KOPT-K1 (cell line): ENCODE results near the gene DCDC1.

Source experiments
- H3K27ac ChIP-seq: fragments of 200-600 bp; sonication (generic); 2 replicates; pipeline ENCODE4 v1.5.1; 2016; ENCODE audit warnings: antibody characterized with exemption, mild to moderate bottlenecking, low read depth, low read length; ENCODE audit not compliant: poor library complexity, severe bottlenecking
- H3K36me3 ChIP-seq: fragments of 200-600 bp; sonication (generic); 2 replicates; pipeline ENCODE4 v1.5.1; 2017; ENCODE audit warnings: antibody characterized with exemption, mild to moderate bottlenecking, low read length, moderate library complexity; ENCODE audit not compliant: insufficient read depth
- H3K9me3 ChIP-seq: fragments of 200-600 bp; sonication (generic); 2 replicates; pipeline ENCODE4 v1.5.1; 2017; ENCODE audit warnings: antibody characterized with exemption, low read length, mild to moderate bottlenecking; ENCODE audit not compliant: insufficient read depth, poor library complexity, severe bottlenecking

DCDC1 gene

GRCh38 chr11:31369348-31370329 is at the start of gene DCDC1, which contains the start of gene DNAJC24:
Gene DCDC1 (minus strand): TSS chr11:31369739. CDS start chr11:31328280, 41,459 bp downstream.
Gene DNAJC24 (plus strand): TSS chr11:31369860. CDS start chr11:31370749, 889 bp downstream.
- no peaks in the 10 kb centered on the region for H3K9me3 ChIP-seq
- H3K36me3 ChIP-seq, result peaks cover 4% of the 10 kb centered on the region; the same call in 1 of the 2 replicates
- H3K27ac ChIP-seq, result peak within 1 kb of the TSS; percentile 54

- Histone ChIP-seq H3K27ac (no peak overlapping the region), H3K36me3 (0 out of 2 replicates have a peak, but pooled peaks cover 5% of the 10 kb centered on the region), H3K9me3 (no peaks in the 10 kb centered on the region)
These were observed 49.6 kb upstream of the DCDC1 start for GRCh38 chr11:31419138-31419537.

DNA sequence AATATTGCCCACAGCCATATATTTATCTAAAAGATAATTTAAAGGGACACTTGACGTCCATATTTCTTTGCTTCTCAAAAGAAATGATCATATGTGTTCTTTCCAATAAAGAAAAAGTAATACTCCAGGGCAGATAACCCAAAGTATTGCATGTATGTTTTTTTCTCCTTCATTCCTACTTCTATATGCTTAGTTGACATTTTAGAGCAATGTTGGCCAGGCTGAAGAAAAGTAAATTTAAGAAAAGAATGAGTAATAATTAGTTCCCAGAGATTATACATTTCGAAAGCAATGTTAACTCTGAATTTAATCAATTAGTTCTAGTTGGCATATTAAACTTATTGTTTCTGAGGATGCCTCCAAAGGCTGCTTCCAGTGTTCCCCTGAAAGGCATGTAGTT is 48.3 kb upstream of the DCDC1 start:
- Histone ChIP-seq H3K9me3 (no peaks in the 10 kb centered on the region), H3K27ac (no peak overlapping the region), H3K36me3 (0 out of 2 replicates have a peak, but pooled peaks cover 5% of the 10 kb centered on the region)

DNA sequence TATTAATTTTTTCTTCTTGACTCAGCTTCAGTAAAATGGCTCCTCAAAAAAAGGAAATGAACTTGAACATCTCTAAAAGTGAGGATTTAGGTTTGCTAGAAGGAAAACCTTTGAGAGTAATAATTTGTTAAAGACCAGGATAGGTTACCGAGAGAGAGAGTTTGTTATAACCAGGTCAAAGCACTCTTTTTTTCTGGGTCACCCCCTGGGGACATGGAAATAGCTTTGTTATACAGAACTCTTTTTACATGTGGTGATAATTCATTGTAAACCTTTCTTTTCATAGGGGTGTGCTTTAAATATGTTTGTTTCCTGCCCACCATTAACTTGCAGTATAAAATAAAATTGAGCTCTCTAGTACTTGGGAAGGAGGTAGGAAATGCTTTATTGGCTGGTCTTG is 47.8 kb upstream of the DCDC1 start:
- Histone ChIP-seq H3K27ac (no peak overlapping the region), H3K9me3 (no peaks in the 10 kb centered on the region), H3K36me3 (0 out of 2 replicates have a peak, but pooled peaks cover 5% of the 10 kb centered on the region)

GRCh38 chr11:31415435-31415834 is 45.9 kb upstream of the DCDC1 start:
- Histone ChIP-seq H3K36me3 (0 out of 2 replicates have a peak, but pooled peaks cover 5% of the 10 kb centered on the region), H3K9me3 (no peaks in the 10 kb centered on the region), H3K27ac (no peak overlapping the region)

DNA sequence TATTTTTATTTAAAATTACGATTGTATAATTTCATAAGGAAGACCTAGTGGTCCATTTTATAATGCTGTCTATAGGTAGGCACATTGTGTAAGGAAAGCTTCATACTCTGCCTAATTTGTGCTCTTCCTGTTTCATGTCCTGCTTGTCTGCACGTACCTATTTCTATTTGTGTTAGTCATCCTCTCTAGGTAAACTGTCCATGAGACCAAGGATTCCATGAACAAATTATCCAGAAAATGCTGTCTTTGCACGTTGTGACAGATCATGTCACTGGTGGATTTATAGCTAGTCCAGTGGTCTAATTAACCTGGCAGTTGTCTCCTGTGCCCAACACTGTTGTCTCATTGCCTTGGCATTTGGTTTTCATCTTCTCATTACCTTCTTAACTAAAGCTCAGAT is 44.8 kb upstream of the DCDC1 start:
- 0 out of 2 replicates have a peak, but pooled peaks cover 5% of the 10 kb centered on the region for H3K36me3 ChIP-seq
- no peak overlapping the region for H3K27ac ChIP-seq
- no peaks in the 10 kb centered on the region for H3K9me3 ChIP-seq

DNA sequence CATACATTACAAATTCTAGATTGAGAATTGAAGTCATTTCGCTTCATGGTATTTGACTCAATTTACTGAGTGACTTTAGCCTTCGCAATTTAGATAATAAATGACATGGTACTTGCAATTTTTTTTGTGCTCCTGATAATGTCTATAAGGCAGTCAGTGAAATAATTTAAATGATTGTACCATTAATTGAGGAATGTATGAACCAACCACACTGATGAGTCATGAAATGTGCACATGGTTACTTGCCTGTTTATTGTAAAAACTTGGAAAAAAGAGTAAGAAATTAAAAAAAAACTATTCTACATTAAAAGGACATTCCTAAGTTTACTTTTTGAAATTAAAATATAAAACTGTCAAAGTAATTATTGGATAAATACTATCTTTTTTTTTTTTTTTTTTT is 43.4 kb upstream of the DCDC1 start:
- no peak overlapping the region for H3K27ac ChIP-seq
- H3K36me3 ChIP-seq, result 0 out of 2 replicates have a peak, but pooled peaks cover 5% of the 10 kb centered on the region
- H3K9me3 ChIP-seq, result no peaks in the 10 kb centered on the region

DNA sequence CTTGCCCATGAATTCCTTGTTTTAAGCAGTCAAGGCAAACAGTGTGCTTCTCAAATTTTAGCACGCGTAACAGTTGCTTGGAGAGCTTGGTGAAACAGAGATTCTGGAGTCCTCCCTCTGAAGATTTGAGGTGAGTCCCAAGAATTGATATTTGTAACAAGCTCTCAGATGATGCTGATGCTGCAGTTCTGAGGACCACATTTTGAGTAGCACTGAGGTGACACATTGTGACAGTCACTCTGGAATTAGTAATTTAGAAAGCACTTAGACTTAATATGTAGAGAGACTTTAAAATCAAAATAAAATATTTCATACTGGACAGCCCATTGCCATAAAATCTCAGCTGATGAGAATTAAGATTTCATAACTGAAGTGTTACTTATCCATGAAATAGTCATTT is 38.7 kb upstream of the DCDC1 start:
- Histone ChIP-seq H3K36me3 (no peaks in the 10 kb centered on the region), H3K9me3 (no peaks in the 10 kb centered on the region), H3K27ac (no peak overlapping the region)

- H3K27ac ChIP-seq, result no peak overlapping the region
- H3K9me3 ChIP-seq, result no peaks in the 10 kb centered on the region
- no peaks in the 10 kb centered on the region for H3K36me3 ChIP-seq
These were observed 35.1 kb upstream of the DCDC1 start for GRCh38 chr11:31404614-31405013.

GRCh38 chr11:31397239-31397834 is 27.8 kb upstream of the DCDC1 start:
- no peaks in the 10 kb centered on the region for H3K36me3 ChIP-seq
- H3K27ac ChIP-seq, result no peak overlapping the region
- no peaks in the 10 kb centered on the region for H3K9me3 ChIP-seq

- Histone ChIP-seq H3K27ac (no peak overlapping the region), H3K36me3 (0 out of 2 replicates have a peak, but pooled peaks cover 3% of the 10 kb centered on the region), H3K9me3 (no peaks in the 10 kb centered on the region)
These were observed 17.8 kb upstream of the DCDC1 start for GRCh38 chr11:31387379-31387778.

DNA sequence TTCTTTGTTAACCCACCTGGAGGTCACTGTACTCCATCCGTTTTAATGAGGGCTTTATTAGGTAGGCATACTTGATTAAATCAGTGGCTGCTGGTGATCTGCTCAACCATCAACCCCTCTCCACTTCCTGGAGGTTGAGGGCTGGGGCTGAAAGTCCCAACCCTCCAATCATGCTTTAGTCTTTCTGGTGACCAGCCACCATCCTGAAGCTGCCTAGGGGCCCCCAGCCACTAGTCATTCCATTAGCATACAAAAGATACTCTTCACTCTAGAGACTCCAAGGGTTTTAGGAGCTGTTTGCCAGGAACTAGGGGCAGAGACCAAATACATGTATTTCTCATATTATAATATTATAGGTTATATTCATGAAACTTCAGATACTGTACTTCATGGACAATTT is 13.6 kb upstream of the DCDC1 start:
- Histone ChIP-seq H3K27ac (no peak overlapping the region), H3K36me3 (0 out of 2 replicates have a peak, but pooled peaks cover 3% of the 10 kb centered on the region)

DNA sequence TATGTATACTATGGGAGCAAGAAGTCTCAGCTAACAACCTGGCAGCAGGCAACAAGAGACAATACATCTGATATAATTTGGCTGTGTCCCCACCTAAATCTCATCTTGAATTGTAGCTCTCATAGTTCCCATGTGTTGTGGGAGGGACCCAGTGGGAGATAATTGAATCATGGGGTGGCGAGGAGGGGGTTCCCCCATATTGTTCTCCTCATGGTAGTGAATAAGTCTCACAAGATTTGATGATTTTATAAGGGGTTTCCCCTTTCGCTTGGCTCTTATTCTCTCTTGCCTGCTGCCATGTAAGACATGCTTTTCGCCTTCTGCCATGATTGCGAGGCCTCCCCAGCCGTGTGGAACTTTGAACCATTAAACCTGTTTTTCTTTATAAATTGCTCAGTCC is 6.3 kb upstream of the DCDC1 start:
- peaks cover 4% of the 10 kb centered on the region; the same call in 1 of the 2 replicates for H3K36me3 ChIP-seq
- no peaks in the 10 kb centered on the region for H3K9me3 ChIP-seq
- H3K27ac ChIP-seq, result no peak overlapping the region

More for the DNA sequence above, 13.6 kb upstream of the DCDC1 start:
- no peaks in the 10 kb centered on the region for H3K9me3 ChIP-seq

DNA sequence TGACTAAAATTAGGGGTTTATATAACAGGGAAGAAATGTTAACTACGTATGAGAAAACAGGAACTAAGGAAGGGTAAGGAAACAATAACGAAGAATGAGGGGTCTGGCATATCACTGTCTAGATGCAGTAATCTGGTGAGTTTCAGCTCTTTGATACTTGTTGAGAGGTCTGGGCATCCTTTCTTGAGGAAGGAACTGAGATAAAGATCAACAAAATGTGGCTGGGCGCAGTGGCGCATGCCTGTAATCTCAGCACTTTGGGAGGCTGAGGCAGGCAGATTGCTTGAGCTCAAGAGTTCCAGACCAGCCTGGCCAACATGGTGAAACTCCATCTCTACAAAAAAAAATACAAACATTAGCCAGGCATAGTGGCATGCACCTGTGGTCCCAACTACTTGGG is 2.7 kb downstream of the DCDC1 start:
- no peaks in the 10 kb centered on the region for H3K36me3 ChIP-seq
- H3K9me3 ChIP-seq, result no peaks in the 10 kb centered on the region
- no peak overlapping the region for H3K27ac ChIP-seq

GRCh38 chr11:31361743-31362142 is 7.8 kb downstream of the DCDC1 start:
- H3K36me3 ChIP-seq, result no peaks in the 10 kb centered on the region
- no peak overlapping the region for H3K27ac ChIP-seq
- H3K9me3 ChIP-seq, result no peaks in the 10 kb centered on the region
